Stimulated activated memory B cell treated with anti-CD40 and anti-IgM and Interleukin-4, amounts not matched to agents 10 μg/mL and 1 μg/mL and 100 μg/mL, for 72 hours (primary cell): ENCODE measurements around the gene INPP4A.

Source experiments
- ATAC-seq: fragments of 150-1000 bp; cut with Tn5 transposase; 2 replicates; pipeline ENCODE4 v1.10.0; 2021
- H3K27ac Mint-ChIP-seq: one replicate; pipeline ENCODE4 v1.8.0; 2022; ENCODE audit warnings: mild to moderate bottlenecking, mixed read lengths
- H3K27me3 Mint-ChIP-seq: one replicate; pipeline ENCODE4 v1.8.0; 2022; ENCODE audit warnings: mixed read lengths
- H3K36me3 Mint-ChIP-seq: one replicate; pipeline ENCODE4 v1.8.0; 2022; ENCODE audit warnings: mixed read lengths
- H3K4me1 Mint-ChIP-seq: one replicate; pipeline ENCODE4 v1.8.0; 2022; ENCODE audit warnings: mixed read lengths
- H3K4me3 Mint-ChIP-seq: one replicate; pipeline ENCODE4 v1.8.0; 2022; ENCODE audit warnings: mild to moderate bottlenecking, moderate library complexity, mixed read lengths
- H3K9me3 Mint-ChIP-seq: one replicate; pipeline ENCODE4 v1.8.0; 2022; ENCODE audit warnings: mixed read lengths

Gene INPP4A

GRCh38 chr2:98515250-98515991, 70.8 kb downstream of the INPP4A start:
- Mint-ChIP-seq H3K27me3 (no peaks in the 10 kb centered on the region), H3K4me3 (no peak overlapping the region), H3K36me3 (no peaks in the 10 kb centered on the region), H3K27ac (no peak overlapping the region), H3K4me1 (peaks cover 8% of the 10 kb centered on the region), H3K9me3 (no peaks in the 10 kb centered on the region)
- no peak for ATAC-seq

GRCh38 chr2:98516571-98516970, 71.9 kb downstream of the INPP4A start:
- peaks cover 8% of the 10 kb centered on the region for H3K4me1 Mint-ChIP-seq
- H3K27me3 Mint-ChIP-seq: no peaks in the 10 kb centered on the region
- no peaks in the 10 kb centered on the region for H3K9me3 Mint-ChIP-seq
- ATAC-seq: no peak
- H3K27ac Mint-ChIP-seq: no peak overlapping the region
- peaks cover 7% of the 10 kb centered on the region for H3K36me3 Mint-ChIP-seq
- no peak overlapping the region for H3K4me3 Mint-ChIP-seq

GRCh38 chr2:98517636-98518035, 73.0 kb downstream of the INPP4A start:
- Mint-ChIP-seq H3K4me3 (no peak overlapping the region), H3K9me3 (no peaks in the 10 kb centered on the region), H3K27ac (no peak overlapping the region), H3K36me3 (peaks cover 13% of the 10 kb centered on the region), H3K4me1 (peaks cover 8% of the 10 kb centered on the region), H3K27me3 (no peaks in the 10 kb centered on the region)
- ATAC-seq: no peak

GRCh38 chr2:98518101-98518500, 73.4 kb downstream of the INPP4A start:
- ATAC-seq: peak; percentile 47
- Mint-ChIP-seq H3K36me3 (peaks cover 18% of the 10 kb centered on the region), H3K27ac (no peak overlapping the region), H3K9me3 (no peaks in the 10 kb centered on the region), H3K4me1 (peaks cover 8% of the 10 kb centered on the region), H3K27me3 (no peaks in the 10 kb centered on the region), H3K4me3 (no peak overlapping the region)

GRCh38 chr2:98519156-98519555, 74.5 kb downstream of the INPP4A start:
- no peaks in the 10 kb centered on the region for H3K27me3 Mint-ChIP-seq
- no peak for ATAC-seq
- peaks cover 18% of the 10 kb centered on the region for H3K36me3 Mint-ChIP-seq
- no peak overlapping the region for H3K27ac Mint-ChIP-seq
- no peak overlapping the region for H3K4me3 Mint-ChIP-seq
- peaks cover 8% of the 10 kb centered on the region for H3K4me1 Mint-ChIP-seq
- H3K9me3 Mint-ChIP-seq: no peaks in the 10 kb centered on the region

GRCh38 chr2:98519851-98520250, 75.2 kb downstream of the INPP4A start:
- Mint-ChIP-seq H3K4me3 (no peak overlapping the region), H3K27me3 (no peaks in the 10 kb centered on the region), H3K9me3 (no peaks in the 10 kb centered on the region), H3K36me3 (peaks cover 18% of the 10 kb centered on the region), H3K4me1 (peaks cover 8% of the 10 kb centered on the region), H3K27ac (no peak overlapping the region)
- ATAC-seq: no peak

GRCh38 chr2:98520806-98521205, 76.1 kb downstream of the INPP4A start:
- Mint-ChIP-seq H3K4me1 (peaks cover 8% of the 10 kb centered on the region), H3K9me3 (no peaks in the 10 kb centered on the region), H3K27ac (no peak overlapping the region), H3K4me3 (no peak overlapping the region), H3K27me3 (no peaks in the 10 kb centered on the region), H3K36me3 (peaks cover 26% of the 10 kb centered on the region)
- ATAC-seq: no peak

- peaks cover 8% of the 10 kb centered on the region for H3K4me1 Mint-ChIP-seq
- no peaks in the 10 kb centered on the region for H3K9me3 Mint-ChIP-seq
- H3K27me3 Mint-ChIP-seq: no peaks in the 10 kb centered on the region
- no peak for ATAC-seq
- H3K36me3 Mint-ChIP-seq: peaks cover 26% of the 10 kb centered on the region
- H3K27ac Mint-ChIP-seq: no peak overlapping the region
- H3K4me3 Mint-ChIP-seq: no peak overlapping the region
Measured at GRCh38 chr2:98521266-98521665, 76.6 kb downstream of the INPP4A start.

GRCh38 chr2:98522854-98523253, 78.2 kb downstream of the INPP4A start:
- Mint-ChIP-seq H3K36me3 (peaks cover 31% of the 10 kb centered on the region), H3K27me3 (no peaks in the 10 kb centered on the region), H3K27ac (no peak overlapping the region), H3K9me3 (no peaks in the 10 kb centered on the region), H3K4me1 (no peaks in the 10 kb centered on the region), H3K4me3 (no peak overlapping the region)
- no peak for ATAC-seq

GRCh38 chr2:98524168-98524567, 79.5 kb downstream of the INPP4A start:
- ATAC-seq: no peak
- Mint-ChIP-seq H3K9me3 (no peaks in the 10 kb centered on the region), H3K36me3 (peaks cover 39% of the 10 kb centered on the region), H3K27me3 (no peaks in the 10 kb centered on the region), H3K27ac (no peak overlapping the region), H3K4me1 (no peaks in the 10 kb centered on the region), H3K4me3 (no peak overlapping the region)

- Mint-ChIP-seq H3K4me3 (no peak overlapping the region), H3K36me3 (peaks cover 25% of the 10 kb centered on the region), H3K27ac (no peak overlapping the region), H3K4me1 (no peaks in the 10 kb centered on the region), H3K27me3 (no peaks in the 10 kb centered on the region), H3K9me3 (no peaks in the 10 kb centered on the region)
- ATAC-seq: no peak
Measured at GRCh38 chr2:98528349-98528748, 83.7 kb downstream of the INPP4A start.

- H3K9me3 Mint-ChIP-seq: no peaks in the 10 kb centered on the region
- no peak overlapping the region for H3K27ac Mint-ChIP-seq
- peaks cover 34% of the 10 kb centered on the region for H3K36me3 Mint-ChIP-seq
- H3K27me3 Mint-ChIP-seq: no peaks in the 10 kb centered on the region
- no peaks in the 10 kb centered on the region for H3K4me1 Mint-ChIP-seq
- ATAC-seq: no peak
- H3K4me3 Mint-ChIP-seq: no peak overlapping the region
Measured at GRCh38 chr2:98530114-98530513, 85.5 kb downstream of the INPP4A start.

GRCh38 chr2:98532756-98533155, 88.1 kb downstream of the INPP4A start:
- Mint-ChIP-seq H3K4me3 (no peak overlapping the region), H3K9me3 (no peaks in the 10 kb centered on the region), H3K27ac (no peak overlapping the region), H3K27me3 (no peaks in the 10 kb centered on the region), H3K36me3 (peaks cover 40% of the 10 kb centered on the region), H3K4me1 (no peaks in the 10 kb centered on the region)
- no peak for ATAC-seq

- Mint-ChIP-seq H3K36me3 (peaks cover 40% of the 10 kb centered on the region), H3K27ac (no peak overlapping the region), H3K9me3 (no peaks in the 10 kb centered on the region), H3K27me3 (no peaks in the 10 kb centered on the region), H3K4me3 (no peak overlapping the region), H3K4me1 (no peaks in the 10 kb centered on the region)
- no peak for ATAC-seq
Measured at GRCh38 chr2:98533547-98533946, 88.9 kb downstream of the INPP4A start.

GRCh38 chr2:98534761-98535160, 90.1 kb downstream of the INPP4A start:
- Mint-ChIP-seq H3K4me1 (no peaks in the 10 kb centered on the region), H3K36me3 (peaks cover 51% of the 10 kb centered on the region), H3K9me3 (no peaks in the 10 kb centered on the region), H3K4me3 (no peak overlapping the region), H3K27ac (no peak overlapping the region), H3K27me3 (no peaks in the 10 kb centered on the region)
- no peak for ATAC-seq

GRCh38 chr2:98535971-98536677, 91.5 kb downstream of the INPP4A start:
- Mint-ChIP-seq H3K27ac (no peak overlapping the region), H3K9me3 (no peaks in the 10 kb centered on the region), H3K4me1 (no peaks in the 10 kb centered on the region), H3K36me3 (peaks cover 60% of the 10 kb centered on the region), H3K27me3 (no peaks in the 10 kb centered on the region), H3K4me3 (no peak overlapping the region)
- no peak for ATAC-seq
